Smooth muscle cell of the brain vasculature (primary cell): ENCODE results near the gene ADCY1.

Source experiments
- DNase-seq: peaks from one replicate; pipeline ENCODE4 v3.0.0-alpha.2; 2012; ENCODE audit warnings: low read depth, low spot score

ADCY1 gene

DNA sequence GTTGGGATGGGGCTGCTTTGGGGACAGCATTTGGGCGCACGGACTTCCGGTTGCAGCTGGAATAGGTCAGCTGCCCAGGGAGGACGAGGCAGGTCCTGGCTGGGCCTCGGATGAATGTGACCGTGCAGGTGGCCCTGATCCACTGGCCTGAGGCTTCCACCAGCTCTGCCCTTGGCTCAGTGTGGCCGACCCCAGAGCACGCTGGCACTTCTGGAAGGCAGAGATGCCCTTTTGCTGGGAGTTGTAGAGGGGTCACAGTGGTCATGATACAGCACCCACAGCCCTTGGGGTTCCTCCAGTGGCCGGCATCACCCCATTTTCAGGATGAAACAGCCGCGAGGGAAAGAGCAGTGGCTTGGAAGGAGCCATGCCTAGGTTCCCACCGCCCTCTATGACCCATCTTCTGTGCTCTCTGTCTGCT lies 19.0 kb downstream of the ADCY1 start:
- DNase-seq, result no peak

GRCh38 chr7:45593877-45594276 lies 19.7 kb downstream of the ADCY1 start:
- DNase-seq, result no peak

- DNase-seq, result no peak
Measured at GRCh38 chr7:45594745-45595535, 20.8 kb downstream of the ADCY1 start.

GRCh38 chr7:45595809-45596664 lies 21.9 kb downstream of the ADCY1 start:
- no peak for DNase-seq

DNA sequence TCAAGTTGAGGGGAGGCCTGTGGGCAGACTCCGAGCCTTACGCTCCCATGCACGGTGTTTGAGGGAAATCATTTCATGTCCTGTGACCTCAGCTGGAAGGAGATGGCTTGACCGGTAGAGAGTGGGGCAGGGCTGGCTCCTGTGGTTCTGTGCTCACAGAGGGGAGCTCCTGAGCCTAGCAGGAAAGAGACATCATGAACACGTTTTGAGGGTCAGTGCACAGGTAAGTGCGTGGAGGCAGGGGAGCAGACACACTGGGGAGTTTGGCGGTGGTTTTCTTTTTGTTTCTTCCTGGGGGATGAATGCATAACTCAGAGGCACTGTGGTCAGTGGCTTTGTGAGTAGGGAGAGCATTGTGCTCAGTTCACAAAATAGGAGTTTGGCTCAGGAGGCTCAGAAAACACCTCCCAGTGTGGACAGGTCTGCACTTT lies 22.5 kb downstream of the ADCY1 start:
- DNase-seq, result no peak

GRCh38 chr7:45597286-45597984 lies 23.3 kb downstream of the ADCY1 start:
- no peak for DNase-seq

- no peak for DNase-seq
Measured at GRCh38 chr7:45598886-45599520, 24.8 kb downstream of the ADCY1 start.

- DNase-seq, result no peak
Measured at GRCh38 chr7:45599851-45600706, 25.9 kb downstream of the ADCY1 start.

GRCh38 chr7:45601094-45601493 lies 26.9 kb downstream of the ADCY1 start:
- no peak for DNase-seq

GRCh38 chr7:45601816-45602540 lies 27.8 kb downstream of the ADCY1 start:
- DNase-seq, result no peak

- DNase-seq, result no peak
Measured at GRCh38 chr7:45606050-45606449, 31.9 kb downstream of the ADCY1 start.

DNA sequence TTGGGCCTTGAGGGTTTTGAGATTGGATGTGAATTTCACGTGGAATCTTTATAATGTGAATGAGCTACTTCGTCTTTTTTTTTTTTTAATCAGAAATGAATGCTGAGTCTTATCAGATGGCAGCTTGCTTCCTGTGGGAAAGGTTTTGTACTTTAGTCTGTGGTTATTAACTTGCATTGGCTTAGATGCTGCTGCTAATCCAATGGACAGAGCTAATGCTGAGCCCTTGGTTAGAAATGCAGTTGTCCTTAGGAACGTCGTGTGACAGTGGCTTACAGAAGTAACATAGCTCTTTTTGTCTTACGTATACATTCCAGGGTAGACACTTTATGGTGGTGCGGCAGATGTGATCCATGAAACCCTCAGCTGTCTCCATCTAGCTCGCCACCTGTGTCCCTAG lies 32.8 kb downstream of the ADCY1 start:
- DNase-seq, result no peak

- DNase-seq, result no peak
Measured at GRCh38 chr7:45609180-45609579, 35.0 kb downstream of the ADCY1 start.

GRCh38 chr7:45610019-45610418 lies 35.9 kb downstream of the ADCY1 start:
- no peak for DNase-seq

DNA sequence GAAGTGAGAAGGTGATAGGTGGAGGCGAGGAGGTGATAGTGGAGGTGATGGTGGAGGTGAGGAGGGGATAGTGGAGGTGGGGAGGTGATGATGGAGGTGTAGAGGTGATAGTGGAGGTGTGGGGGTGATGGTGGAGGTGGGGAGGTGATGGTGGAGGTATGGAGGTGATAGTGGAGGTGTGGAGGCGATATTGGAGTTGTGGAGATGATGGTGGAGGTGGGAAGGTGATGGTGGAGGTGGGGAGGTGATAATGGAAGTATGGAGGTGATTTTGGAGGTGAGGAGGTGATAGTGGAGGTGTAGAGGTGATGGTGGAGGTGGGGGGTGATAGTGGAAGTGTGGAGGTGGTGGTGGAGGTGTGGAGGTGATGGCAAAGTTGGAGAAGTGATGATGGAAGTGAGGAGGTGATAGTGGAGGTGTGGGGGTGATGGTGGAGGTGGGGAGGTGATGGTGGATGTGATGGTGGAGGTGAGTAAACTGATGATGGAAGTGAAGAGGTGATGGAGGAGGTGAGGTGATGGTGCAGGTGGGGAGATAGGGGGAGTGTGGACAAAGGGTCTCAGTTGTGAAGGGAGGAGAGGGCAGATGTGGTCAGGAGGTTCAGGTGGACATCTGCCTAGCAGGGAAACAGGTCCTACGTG lies 36.6 kb downstream of the ADCY1 start:
- no peak for DNase-seq

- DNase-seq, result no peak
Measured at GRCh38 chr7:45617166-45617565, 43.0 kb downstream of the ADCY1 start.

- no peak for DNase-seq
Measured at GRCh38 chr7:45622058-45622457, 47.9 kb downstream of the ADCY1 start.

- DNase-seq, result no peak
Measured at GRCh38 chr7:45623157-45623556, 49.0 kb downstream of the ADCY1 start.

- no peak for DNase-seq
Measured at GRCh38 chr7:45623740-45624391, 49.7 kb downstream of the ADCY1 start.
